HepG2 (cell line): ENCODE results near the gene ADAMTSL3.

ENCODE experiments used
- GABPB1 ChIP-seq: IDR thresholded peaks from 2 replicates; pipeline ENCODE4 v1.6.1; 2016; ENCODE audit warnings: mild to moderate bottlenecking, missing genetic modification reagents, moderate library complexity, missing compliant biosample characterization
- IKZF1 ChIP-seq: fragments of 450-650 bp; IDR thresholded peaks from 2 replicates; pipeline ENCODE4 v1.7.1; 2016
- TF ChIP-seq, protein P1 (sequence below): sonication (generic); IDR thresholded peaks from 2 replicates; pipeline ENCODE4 v1.6.1; 2016; ENCODE audit warnings: low read depth, borderline replicate concordance
- TF ChIP-seq, protein P2 (sequence below), 2 experiments: fragments of 450-650 bp in 1 of 2; sonication (generic) in 1 of 2; formaldehyde crosslinking in 1 of 2; IDR thresholded peaks; 2 replicates each; pipeline versions ENCODE4 v1.6.1 to v1.8.0; 2016 to 2022; ENCODE audit warnings: antibody characterized with exemption in 1 of 2, mild to moderate bottlenecking in 1 of 2, missing genetic modification reagents in 1 of 2

GRCh38 chr15:83688201-83688600, 34.3 kb downstream of the ADAMTSL3 start:
- TF ChIP-seq, protein P1, sequence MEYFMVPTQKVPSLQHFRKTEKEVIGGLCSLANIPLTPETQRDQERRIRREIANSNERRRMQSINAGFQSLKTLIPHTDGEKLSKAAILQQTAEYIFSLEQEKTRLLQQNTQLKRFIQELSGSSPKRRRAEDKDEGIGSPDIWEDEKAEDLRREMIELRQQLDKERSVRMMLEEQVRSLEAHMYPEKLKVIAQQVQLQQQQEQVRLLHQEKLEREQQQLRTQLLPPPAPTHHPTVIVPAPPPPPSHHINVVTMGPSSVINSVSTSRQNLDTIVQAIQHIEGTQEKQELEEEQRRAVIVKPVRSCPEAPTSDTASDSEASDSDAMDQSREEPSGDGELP, result no peak
- no peak for TF ChIP-seq GABPB1 (CRISPR knock-in tag)
- TF ChIP-seq IKZF1, result no peak
- TF ChIP-seq, protein P2, sequence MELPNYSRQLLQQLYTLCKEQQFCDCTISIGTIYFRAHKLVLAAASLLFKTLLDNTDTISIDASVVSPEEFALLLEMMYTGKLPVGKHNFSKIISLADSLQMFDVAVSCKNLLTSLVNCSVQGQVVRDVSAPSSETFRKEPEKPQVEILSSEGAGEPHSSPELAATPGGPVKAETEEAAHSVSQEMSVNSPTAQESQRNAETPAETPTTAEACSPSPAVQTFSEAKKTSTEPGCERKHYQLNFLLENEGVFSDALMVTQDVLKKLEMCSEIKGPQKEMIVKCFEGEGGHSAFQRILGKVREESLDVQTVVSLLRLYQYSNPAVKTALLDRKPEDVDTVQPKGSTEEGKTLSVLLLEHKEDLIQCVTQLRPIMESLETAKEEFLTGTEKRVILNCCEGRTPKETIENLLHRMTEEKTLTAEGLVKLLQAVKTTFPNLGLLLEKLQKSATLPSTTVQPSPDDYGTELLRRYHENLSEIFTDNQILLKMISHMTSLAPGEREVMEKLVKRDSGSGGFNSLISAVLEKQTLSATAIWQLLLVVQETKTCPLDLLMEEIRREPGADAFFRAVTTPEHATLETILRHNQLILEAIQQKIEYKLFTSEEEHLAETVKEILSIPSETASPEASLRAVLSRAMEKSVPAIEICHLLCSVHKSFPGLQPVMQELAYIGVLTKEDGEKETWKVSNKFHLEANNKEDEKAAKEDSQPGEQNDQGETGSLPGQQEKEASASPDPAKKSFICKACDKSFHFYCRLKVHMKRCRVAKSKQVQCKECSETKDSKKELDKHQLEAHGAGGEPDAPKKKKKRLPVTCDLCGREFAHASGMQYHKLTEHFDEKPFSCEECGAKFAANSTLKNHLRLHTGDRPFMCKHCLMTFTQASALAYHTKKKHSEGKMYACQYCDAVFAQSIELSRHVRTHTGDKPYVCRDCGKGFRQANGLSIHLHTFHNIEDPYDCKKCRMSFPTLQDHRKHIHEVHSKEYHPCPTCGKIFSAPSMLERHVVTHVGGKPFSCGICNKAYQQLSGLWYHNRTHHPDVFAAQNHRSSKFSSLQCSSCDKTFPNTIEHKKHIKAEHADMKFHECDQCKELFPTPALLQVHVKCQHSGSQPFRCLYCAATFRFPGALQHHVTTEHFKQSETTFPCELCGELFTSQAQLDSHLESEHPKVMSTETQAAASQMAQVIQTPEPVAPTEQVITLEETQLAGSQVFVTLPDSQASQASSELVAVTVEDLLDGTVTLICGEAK (IDR thresholded peaks at IDR 0.05), result no peak
- TF ChIP-seq, protein P2 (CRISPR knock-in tag; IDR thresholded peaks at IDR 0.05), result no peak
